Measurements from ENCODE around the gene CAMK1D.

CAMK1D gene

DNA sequence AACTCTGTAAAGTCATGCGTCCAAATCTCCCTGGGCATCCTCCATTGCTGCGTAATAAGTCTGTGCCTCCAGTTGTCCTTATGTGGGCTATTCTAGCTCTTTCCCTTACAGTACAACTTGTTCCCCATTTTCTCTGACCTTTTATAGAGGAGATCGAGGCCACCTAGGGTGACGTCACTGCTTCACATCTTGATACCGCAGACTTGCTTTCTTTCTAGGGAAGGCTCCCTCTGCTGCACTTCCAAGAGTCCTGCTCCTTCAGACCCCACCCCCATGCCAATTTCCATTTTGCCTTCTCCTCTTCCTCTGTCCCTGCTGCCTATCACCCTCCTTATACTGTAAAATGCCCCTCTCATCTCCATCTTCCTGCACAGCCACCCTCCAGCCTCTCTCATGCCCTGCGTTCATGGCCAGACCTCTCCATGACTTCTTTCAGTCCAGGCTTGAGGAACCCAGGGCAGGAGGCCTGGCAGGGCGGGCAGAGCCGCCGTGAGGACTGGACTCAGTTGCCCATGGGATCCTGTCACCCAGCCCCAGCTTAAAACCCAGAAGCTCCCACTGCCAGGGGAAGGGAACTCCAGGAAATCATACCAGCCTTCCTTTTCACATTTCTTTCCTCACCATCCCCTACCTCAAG lies 57.5 kb downstream of the CAMK1D start:
- no peaks in the 10 kb centered on the region for H3K27me3 ChIP-seq

DNA sequence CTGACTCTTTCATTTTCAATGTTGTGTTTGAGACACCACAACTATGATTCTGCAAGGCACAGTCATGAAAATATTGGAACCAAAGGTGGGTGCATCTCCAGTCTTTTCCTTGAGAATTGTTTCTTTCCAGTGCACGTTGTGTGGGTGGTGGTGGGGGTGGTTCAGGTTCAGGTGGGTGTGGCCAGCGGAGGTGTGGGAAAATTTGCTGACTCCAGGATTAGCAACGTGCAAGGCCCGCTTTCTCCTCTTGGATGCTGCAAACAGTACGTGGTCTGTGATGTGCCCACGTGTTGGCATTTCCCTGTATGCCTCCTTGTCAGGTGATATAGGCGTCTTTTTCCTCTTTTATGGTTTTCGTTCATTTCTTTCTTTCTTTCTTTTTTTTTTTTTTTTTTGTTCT lies 59.1 kb downstream of the CAMK1D start:
- TF ChIP-seq, protein P1, sequence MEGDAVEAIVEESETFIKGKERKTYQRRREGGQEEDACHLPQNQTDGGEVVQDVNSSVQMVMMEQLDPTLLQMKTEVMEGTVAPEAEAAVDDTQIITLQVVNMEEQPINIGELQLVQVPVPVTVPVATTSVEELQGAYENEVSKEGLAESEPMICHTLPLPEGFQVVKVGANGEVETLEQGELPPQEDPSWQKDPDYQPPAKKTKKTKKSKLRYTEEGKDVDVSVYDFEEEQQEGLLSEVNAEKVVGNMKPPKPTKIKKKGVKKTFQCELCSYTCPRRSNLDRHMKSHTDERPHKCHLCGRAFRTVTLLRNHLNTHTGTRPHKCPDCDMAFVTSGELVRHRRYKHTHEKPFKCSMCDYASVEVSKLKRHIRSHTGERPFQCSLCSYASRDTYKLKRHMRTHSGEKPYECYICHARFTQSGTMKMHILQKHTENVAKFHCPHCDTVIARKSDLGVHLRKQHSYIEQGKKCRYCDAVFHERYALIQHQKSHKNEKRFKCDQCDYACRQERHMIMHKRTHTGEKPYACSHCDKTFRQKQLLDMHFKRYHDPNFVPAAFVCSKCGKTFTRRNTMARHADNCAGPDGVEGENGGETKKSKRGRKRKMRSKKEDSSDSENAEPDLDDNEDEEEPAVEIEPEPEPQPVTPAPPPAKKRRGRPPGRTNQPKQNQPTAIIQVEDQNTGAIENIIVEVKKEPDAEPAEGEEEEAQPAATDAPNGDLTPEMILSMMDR (IDR thresholded peaks at IDR 0.05) = no peak
- intact Hi-C loops (cut with DNase I; ENCODE audit: low total_unique reads) = no loop called here
- no peak for DNase-seq
- H3K4me3 ChIP-seq = no peak overlapping the region
- H3K36me3 ChIP-seq = no peaks in the 10 kb centered on the region
- no peak overlapping the region for H3K27ac ChIP-seq
- H3K27me3 ChIP-seq = no peaks in the 10 kb centered on the region
- H3K4me1 ChIP-seq = no peaks in the 10 kb centered on the region
- H3K9me3 ChIP-seq = no peaks in the 10 kb centered on the region

More for the DNA sequence above, 57.5 kb downstream of the CAMK1D start:
- H3K27ac ChIP-seq = no peak overlapping the region
- TF ChIP-seq, protein P1 (IDR thresholded peaks at IDR 0.05) = no peak
- no peaks in the 10 kb centered on the region for H3K36me3 ChIP-seq
- no peak overlapping the region for H3K4me3 ChIP-seq
- no peaks in the 10 kb centered on the region for H3K4me1 ChIP-seq
- no peaks in the 10 kb centered on the region for H3K9me3 ChIP-seq
- intact Hi-C loops (cut with DNase I; ENCODE audit: low total_unique reads) = no loop called here
- peak in 1 of 2 donors; percentile 29 for DNase-seq

DNA sequence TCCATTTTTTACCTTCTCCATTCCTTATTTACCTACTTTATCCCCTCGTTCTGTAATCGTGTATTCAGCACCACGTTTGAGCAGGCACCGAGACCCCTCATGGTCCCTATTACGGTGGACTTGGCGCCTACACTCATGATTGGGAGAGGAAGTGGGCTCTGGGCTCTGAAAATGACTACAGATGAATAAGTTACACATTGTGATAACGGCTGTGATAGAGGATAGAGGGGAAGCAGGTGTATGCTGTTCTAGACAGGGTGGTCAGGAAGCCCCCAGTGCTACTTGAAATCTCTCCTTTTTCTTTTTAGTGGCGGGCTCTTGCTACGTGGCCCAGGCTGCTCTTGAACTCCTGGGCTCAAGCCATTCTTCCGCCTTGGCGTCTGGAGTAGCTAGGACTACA lies 59.8 kb downstream of the CAMK1D start:
- H3K9me3 ChIP-seq = no peaks in the 10 kb centered on the region
- intact Hi-C loops (cut with DNase I; ENCODE audit: low total_unique reads) = no loop called here
- TF ChIP-seq, protein P1 (IDR thresholded peaks at IDR 0.05) = no peak
- H3K27ac ChIP-seq = no peak overlapping the region
- H3K4me3 ChIP-seq = no peak overlapping the region
- H3K27me3 ChIP-seq = no peaks in the 10 kb centered on the region
- no peaks in the 10 kb centered on the region for H3K4me1 ChIP-seq
- peak in 1 of 2 donors; percentile 10 for DNase-seq
- H3K36me3 ChIP-seq = no peaks in the 10 kb centered on the region

DNA sequence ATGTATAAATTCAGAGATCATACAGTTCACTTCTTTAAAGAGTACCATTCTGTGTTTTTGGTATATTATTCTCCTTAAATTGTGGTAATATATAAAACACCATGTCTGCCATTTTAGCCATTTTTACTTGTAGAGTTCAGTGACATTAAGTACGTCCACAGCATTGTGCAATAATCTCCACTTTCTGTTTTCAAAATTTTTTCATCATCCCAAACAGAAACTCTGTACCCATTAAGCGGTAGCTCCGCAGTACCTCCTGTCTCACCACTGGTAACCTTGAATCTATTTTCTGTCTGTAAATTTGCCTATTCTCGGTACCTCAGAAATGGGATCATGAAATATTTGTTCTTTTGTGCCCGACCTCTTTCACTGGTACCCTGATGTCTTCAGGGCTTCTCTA lies 60.3 kb downstream of the CAMK1D start:
- intact Hi-C loops (cut with DNase I; ENCODE audit: low total_unique reads) = no loop called here
- Histone ChIP-seq H3K36me3 (no peaks in the 10 kb centered on the region), H3K9me3 (no peaks in the 10 kb centered on the region), H3K4me3 (no peak overlapping the region), H3K4me1 (no peaks in the 10 kb centered on the region), H3K27ac (no peak overlapping the region), H3K27me3 (no peaks in the 10 kb centered on the region)
- DNase-seq = no peak
- TF ChIP-seq, protein P1 (IDR thresholded peaks at IDR 0.05) = no peak

DNA sequence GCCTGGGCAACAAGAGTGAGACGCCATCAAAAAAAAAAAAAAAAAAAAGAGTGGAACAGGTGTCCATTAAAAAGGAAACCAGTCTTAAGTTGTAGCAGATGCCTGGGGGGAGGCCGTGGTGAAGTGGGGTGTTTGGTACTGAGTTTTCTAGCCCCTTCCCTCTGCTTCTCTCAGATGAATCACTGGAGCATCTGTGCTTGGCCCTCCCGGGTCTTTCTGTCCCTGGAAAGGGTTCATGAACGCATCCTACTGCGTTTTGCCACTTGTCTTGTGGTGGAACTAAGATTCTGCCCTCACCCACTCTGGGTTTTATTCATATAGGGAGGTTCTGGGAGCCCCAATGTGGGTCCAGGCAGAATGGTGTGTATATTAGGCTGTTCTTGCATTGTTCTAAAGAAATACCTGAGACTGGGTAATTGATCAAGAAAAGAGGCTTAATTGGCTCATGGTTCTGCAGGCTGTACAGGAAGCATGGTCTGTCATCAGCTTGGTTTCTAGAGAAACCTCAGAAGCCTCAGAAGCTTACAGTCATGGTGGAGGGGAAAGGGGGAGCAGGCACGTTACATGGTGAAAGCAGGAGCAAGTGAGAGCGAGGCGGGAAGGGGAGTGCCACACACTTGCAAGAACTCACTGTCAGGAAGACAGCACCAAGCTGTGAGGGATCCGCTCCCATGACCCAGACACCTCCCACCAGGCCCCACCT lies 63.5 kb downstream of the CAMK1D start:
- peak in 1 of 2 donors; percentile 3 for DNase-seq

More for the DNA sequence above, 63.5 kb downstream of the CAMK1D start:
- TF ChIP-seq, protein P1 (IDR thresholded peaks at IDR 0.05) = no peak
- H3K4me1 ChIP-seq = peaks cover 0 to 17% (median 0%) of the 10 kb centered on the region in 4 donors
- intact Hi-C loops (cut with DNase I; ENCODE audit: low total_unique reads) = no loop called here
- no peaks in the 10 kb centered on the region for H3K36me3 ChIP-seq
- no peaks in the 10 kb centered on the region for H3K27me3 ChIP-seq
- no peaks in the 10 kb centered on the region for H3K9me3 ChIP-seq
- H3K27ac ChIP-seq = no peak overlapping the region
- H3K4me3 ChIP-seq = no peak overlapping the region
